Measurements from ENCODE around the gene ABCD1.
A peak's percentile ranks its signal among the peaks of the same experiment; 100 is the strongest.

The ABCD1 gene

GRCh38 chrX:153765138-153766079 is 40.8 kb downstream of the ABCD1 start:
- DNase-seq = peak; percentile 27
- peaks cover 16% of the 10 kb centered on the region for H3K27me3 Mint-ChIP-seq
- peaks cover 16% of the 10 kb centered on the region for H3K4me1 Mint-ChIP-seq (ENCODE audit: low read depth)
- H3K4me3 Mint-ChIP-seq = no peak overlapping the region
- H3K36me3 Mint-ChIP-seq (ENCODE audit: low read depth) = no peaks in the 10 kb centered on the region
- no peaks in the 10 kb centered on the region for H3K9me3 Mint-ChIP-seq
- H3K27ac Mint-ChIP-seq = no peak overlapping the region

GRCh38 chrX:153766098-153766817 is 41.6 kb downstream of the ABCD1 start:
- peaks cover 16% of the 10 kb centered on the region for H3K27me3 Mint-ChIP-seq
- DNase-seq = peak; percentile 58
- H3K36me3 Mint-ChIP-seq (ENCODE audit: low read depth) = no peaks in the 10 kb centered on the region
- H3K9me3 Mint-ChIP-seq = no peaks in the 10 kb centered on the region
- H3K4me1 Mint-ChIP-seq (ENCODE audit: low read depth) = peaks cover 16% of the 10 kb centered on the region
- peak overlapping the region; percentile 22 for H3K27ac Mint-ChIP-seq
- peak overlapping the region; percentile 30 for H3K4me3 Mint-ChIP-seq

DNA sequence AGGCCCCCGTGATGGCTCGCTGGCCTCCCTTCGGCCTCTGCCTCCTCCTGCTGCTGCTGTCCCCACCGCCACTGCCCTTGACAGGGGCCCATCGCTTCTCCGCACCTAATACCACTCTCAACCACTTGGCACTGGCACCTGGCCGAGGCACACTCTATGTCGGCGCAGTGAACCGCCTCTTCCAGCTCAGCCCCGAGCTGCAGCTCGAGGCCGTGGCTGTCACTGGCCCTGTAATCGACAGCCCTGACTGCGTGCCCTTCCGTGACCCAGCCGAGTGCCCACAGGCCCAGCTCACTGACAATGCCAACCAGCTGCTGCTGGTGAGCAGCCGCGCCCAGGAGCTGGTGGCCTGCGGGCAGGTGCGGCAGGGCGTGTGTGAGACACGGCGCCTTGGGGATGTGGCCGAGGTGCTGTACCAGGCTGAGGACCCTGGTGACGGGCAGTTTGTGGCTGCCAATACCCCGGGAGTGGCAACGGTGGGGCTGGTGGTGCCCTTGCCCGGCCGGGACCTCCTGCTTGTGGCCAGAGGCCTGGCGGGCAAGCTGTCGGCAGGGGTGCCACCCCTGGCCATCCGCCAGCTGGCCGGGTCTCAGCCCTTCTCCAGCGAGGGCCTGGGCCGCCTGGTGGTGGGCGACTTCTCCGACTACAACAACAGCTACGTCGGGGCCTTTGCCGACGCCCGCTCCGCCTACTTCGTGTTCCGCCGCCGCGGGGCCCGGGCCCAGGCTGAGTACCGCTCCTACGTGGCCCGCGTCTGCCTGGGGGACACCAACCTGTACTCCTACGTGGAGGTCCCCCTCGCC is 42.4 kb downstream of the ABCD1 start:
- no peak overlapping the region for H3K27ac Mint-ChIP-seq
- DNase-seq = no peak
- no peaks in the 10 kb centered on the region for H3K9me3 Mint-ChIP-seq
- peaks cover 16% of the 10 kb centered on the region for H3K4me1 Mint-ChIP-seq (ENCODE audit: low read depth)
- peaks cover 16% of the 10 kb centered on the region for H3K27me3 Mint-ChIP-seq
- H3K36me3 Mint-ChIP-seq (ENCODE audit: low read depth) = no peaks in the 10 kb centered on the region
- no peak overlapping the region for H3K4me3 Mint-ChIP-seq

- H3K4me1 Mint-ChIP-seq (ENCODE audit: low read depth) = peaks cover 16% of the 10 kb centered on the region
- H3K9me3 Mint-ChIP-seq = no peaks in the 10 kb centered on the region
- no peak overlapping the region for H3K4me3 Mint-ChIP-seq
- H3K27ac Mint-ChIP-seq = no peak overlapping the region
- H3K36me3 Mint-ChIP-seq (ENCODE audit: low read depth) = no peaks in the 10 kb centered on the region
- peaks cover 20% of the 10 kb centered on the region for H3K27me3 Mint-ChIP-seq
- DNase-seq = no peak
Measured at GRCh38 chrX:153767674-153768055, 43.0 kb downstream of the ABCD1 start.

GRCh38 chrX:153768311-153769157 is 43.9 kb downstream of the ABCD1 start:
- peaks cover 16% of the 10 kb centered on the region for H3K4me1 Mint-ChIP-seq (ENCODE audit: low read depth)
- peak; percentile 27 for DNase-seq
- peaks cover 16% of the 10 kb centered on the region for H3K27me3 Mint-ChIP-seq
- no peak overlapping the region for H3K4me3 Mint-ChIP-seq
- H3K27ac Mint-ChIP-seq = no peak overlapping the region
- no peaks in the 10 kb centered on the region for H3K9me3 Mint-ChIP-seq
- no peaks in the 10 kb centered on the region for H3K36me3 Mint-ChIP-seq (ENCODE audit: low read depth)

- Mint-ChIP-seq H3K27ac (no peak overlapping the region), H3K4me1 (ENCODE audit: low read depth) (peaks cover 12% of the 10 kb centered on the region), H3K27me3 (peaks cover 12% of the 10 kb centered on the region), H3K9me3 (no peaks in the 10 kb centered on the region), H3K36me3 (ENCODE audit: low read depth) (no peaks in the 10 kb centered on the region), H3K4me3 (no peak overlapping the region)
- peak; percentile 26 for DNase-seq
Measured at GRCh38 chrX:153769158-153769864, 44.7 kb downstream of the ABCD1 start.

DNA sequence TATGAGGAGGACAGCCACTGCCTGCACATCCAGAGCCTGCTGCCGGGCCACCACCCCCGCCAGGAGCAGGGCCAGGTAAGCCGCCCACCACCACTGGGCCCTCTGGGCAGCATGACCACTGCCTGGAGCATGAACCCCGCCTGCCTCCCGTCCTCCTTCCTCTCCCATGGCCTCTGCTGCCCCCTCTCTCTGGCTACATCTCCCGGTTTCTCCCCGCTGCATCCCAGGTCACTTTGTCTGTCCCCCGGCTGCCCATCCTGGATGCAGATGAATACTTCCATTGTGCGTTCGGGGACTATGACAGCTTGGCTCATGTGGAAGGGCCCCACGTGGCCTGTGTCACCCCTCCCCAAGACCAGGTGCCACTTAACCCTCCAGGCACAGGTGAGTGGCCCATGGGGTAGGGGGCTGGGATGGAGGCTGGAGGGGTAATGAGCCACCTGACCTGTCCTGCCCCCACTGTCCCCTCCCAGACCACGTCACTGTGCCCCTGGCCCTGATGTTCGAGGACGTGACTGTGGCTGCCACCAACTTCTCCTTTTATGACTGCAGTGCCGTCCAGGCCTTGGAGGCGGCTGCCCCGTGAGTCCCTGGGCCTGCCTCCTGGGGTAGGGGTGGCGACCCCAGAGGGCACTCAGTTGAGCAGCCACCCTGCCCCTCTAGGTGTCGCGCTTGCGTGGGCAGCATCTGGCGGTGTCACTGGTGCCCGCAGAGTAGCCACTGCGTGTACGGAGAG is 45.4 kb downstream of the ABCD1 start:
- DNase-seq = no peak
- Mint-ChIP-seq H3K4me1 (ENCODE audit: low read depth) (peaks cover 12% of the 10 kb centered on the region), H3K27me3 (peaks cover 12% of the 10 kb centered on the region), H3K27ac (no peak overlapping the region), H3K4me3 (no peak overlapping the region), H3K36me3 (ENCODE audit: low read depth) (no peaks in the 10 kb centered on the region), H3K9me3 (no peaks in the 10 kb centered on the region)

GRCh38 chrX:153770601-153771414 is 46.2 kb downstream of the ABCD1 start:
- H3K4me3 Mint-ChIP-seq = no peak overlapping the region
- peaks cover 12% of the 10 kb centered on the region for H3K4me1 Mint-ChIP-seq (ENCODE audit: low read depth)
- no peaks in the 10 kb centered on the region for H3K36me3 Mint-ChIP-seq (ENCODE audit: low read depth)
- H3K27me3 Mint-ChIP-seq = peaks cover 12% of the 10 kb centered on the region
- no peak for DNase-seq
- no peak overlapping the region for H3K27ac Mint-ChIP-seq
- H3K9me3 Mint-ChIP-seq = no peaks in the 10 kb centered on the region

GRCh38 chrX:153771415-153772315 is 47.0 kb downstream of the ABCD1 start:
- no peaks in the 10 kb centered on the region for H3K36me3 Mint-ChIP-seq (ENCODE audit: low read depth)
- H3K27ac Mint-ChIP-seq = no peak overlapping the region
- peaks cover 9% of the 10 kb centered on the region for H3K27me3 Mint-ChIP-seq
- no peak for DNase-seq
- H3K4me3 Mint-ChIP-seq = no peak overlapping the region
- peaks cover 5% of the 10 kb centered on the region for H3K4me1 Mint-ChIP-seq (ENCODE audit: low read depth)
- H3K9me3 Mint-ChIP-seq = no peaks in the 10 kb centered on the region

DNA sequence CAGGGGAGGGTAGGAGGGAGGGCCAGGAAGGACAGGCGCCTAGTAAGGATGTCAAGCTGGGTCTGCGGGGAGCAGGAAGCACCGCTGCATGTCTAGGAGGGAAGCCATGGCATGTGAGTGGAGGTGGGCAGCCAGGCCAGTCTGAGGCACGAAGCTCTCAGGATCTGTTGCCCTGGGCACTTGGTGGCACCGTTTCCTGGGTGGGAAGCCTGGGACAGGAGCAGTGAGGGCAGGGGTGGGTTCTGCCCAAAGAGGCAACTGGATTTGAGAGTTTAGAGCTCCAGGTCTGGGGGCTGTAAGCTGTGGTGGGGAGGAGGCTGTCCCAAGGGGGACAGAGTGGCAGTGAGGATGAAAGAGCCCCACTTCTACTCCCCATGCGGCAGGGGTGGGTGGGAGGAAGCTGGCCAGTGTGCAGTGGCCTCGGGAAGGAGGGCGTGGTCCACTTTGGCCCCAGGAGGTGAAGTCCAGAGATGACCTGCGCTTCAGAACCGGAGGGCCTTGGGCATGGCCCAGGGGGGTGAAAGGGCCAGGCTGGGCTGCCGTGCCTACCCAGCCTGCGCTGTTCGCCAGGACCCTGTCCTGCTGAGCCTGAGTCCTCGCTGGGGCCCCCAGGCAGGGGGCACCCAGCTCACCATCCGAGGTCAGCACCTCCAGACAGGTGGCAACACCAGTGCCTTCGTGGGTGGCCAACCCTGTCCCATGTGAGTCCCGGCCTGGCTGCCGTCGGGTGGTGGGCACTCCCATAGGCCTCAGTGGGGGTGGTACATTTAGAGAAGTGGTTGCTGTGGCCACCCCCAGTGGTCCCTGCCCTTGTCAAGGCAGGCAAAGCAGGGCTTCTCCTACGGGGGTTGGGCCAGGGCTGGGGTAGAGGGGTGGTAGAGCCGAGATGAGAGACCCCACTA is 47.9 kb downstream of the ABCD1 start:
- H3K36me3 Mint-ChIP-seq (ENCODE audit: low read depth) = no peaks in the 10 kb centered on the region
- H3K27me3 Mint-ChIP-seq = peaks cover 9% of the 10 kb centered on the region
- H3K4me3 Mint-ChIP-seq = no peak overlapping the region
- DNase-seq = no peak
- H3K27ac Mint-ChIP-seq = no peak overlapping the region
- no peaks in the 10 kb centered on the region for H3K9me3 Mint-ChIP-seq
- H3K4me1 Mint-ChIP-seq (ENCODE audit: low read depth) = peaks cover 3% of the 10 kb centered on the region

GRCh38 chrX:153773218-153773611 is 48.6 kb downstream of the ABCD1 start:
- Mint-ChIP-seq H3K36me3 (ENCODE audit: low read depth) (no peaks in the 10 kb centered on the region), H3K4me1 (ENCODE audit: low read depth) (no peaks in the 10 kb centered on the region), H3K4me3 (no peak overlapping the region), H3K9me3 (no peaks in the 10 kb centered on the region), H3K27ac (no peak overlapping the region), H3K27me3 (peaks cover 14% of the 10 kb centered on the region)
- no peak for DNase-seq
